Aorta (tissue), 5 donors: Measurements from ENCODE around the gene AGBL3. TPM values are rescaled to one million over a fixed set of nuclear protein-coding genes. Genes with fewer than 3 reads are reported as not detected.

Source experiments
- ATAC-seq: fragments of 200-7000 bp; cut with Tn5 transposase; one replicate; pipeline ENCODE4 v1.9.1; 2022; ENCODE audit warnings: moderate library complexity; ENCODE audit not compliant: low FRiP score
- DNase-seq, 2 donors: peaks; one replicate each; pipeline ENCODE4 v3.0.0-alpha.2; 2020
- H3K27ac ChIP-seq, 2 donors: one replicate each; pipeline ENCODE4 v1.5.1; 2013; ENCODE audit warnings: low read length in 2 of 2, mild to moderate bottlenecking in 2 of 2, moderate library complexity in 2 of 2, control low read depth in 1 of 2, inconsistent platforms in 1 of 2, low read depth in 1 of 2
- H3K27me3 ChIP-seq, 2 donors: one replicate each; pipeline ENCODE4 v1.6.1; 2013; ENCODE audit warnings: control low read depth in 1 of 2, low read length in 1 of 2, mild to moderate bottlenecking in 1 of 2, moderate library complexity in 1 of 2; ENCODE audit not compliant: insufficient read depth in 2 of 2, control insufficient read depth in 1 of 2
- H3K36me3 ChIP-seq, 2 donors: one replicate each; pipeline ENCODE4 v1.6.1; 2013; ENCODE audit warnings: control low read depth in 1 of 2, low read length in 1 of 2, mild to moderate bottlenecking in 1 of 2; ENCODE audit not compliant: insufficient read depth in 2 of 2, control insufficient read depth in 1 of 2
- H3K4me1 ChIP-seq, 2 donors: one replicate each; pipeline ENCODE4 v1.6.1; 2013; ENCODE audit warnings: low read length in 2 of 2, control low read depth in 1 of 2, mild to moderate bottlenecking in 1 of 2, moderate library complexity in 1 of 2; ENCODE audit not compliant: insufficient read depth in 2 of 2, control insufficient read depth in 1 of 2
- H3K4me3 ChIP-seq, 2 donors: one replicate each; pipeline ENCODE4 v1.5.1; 2013; ENCODE audit warnings: low read length in 2 of 2, control low read depth in 1 of 2, mild to moderate bottlenecking in 1 of 2
- H3K9me3 ChIP-seq: one replicate; pipeline ENCODE4 v1.6.1; 2013; ENCODE audit warnings: mild to moderate bottlenecking, low read length; ENCODE audit not compliant: control insufficient read depth
- WGBS, 2 donors: extraction: QIAGEN DNeasy Blood & Tissue Kit; methylation state at CpG; one replicate each; pipeline ENCODE4 v1.1.7; 2013; 5-methylcytosine and 5-hydroxymethylcytosine counted together
- intact Hi-C, 2 donors: fragments of 100-400 bp; cut with DNase I; formaldehyde crosslinking; loops; one replicate each; pipeline versions ENCODE4 v1.14.2 to v1.15.0; 2022
- polyA plus RNA-seq, 2 donors: library from polyadenylated mRNA; stranded (reverse); fragments of 200-250 nt; gene quantifications; one replicate each; pipeline ENCODE4 v1.2.3, GENCODE V29; 2013
- total RNA-seq, 2 donors: library from RNA; stranded (reverse); fragmentation: NEBNext Ultra II Directional; extraction: Animal tissue kit (Norgen Biotek cat#: 25700); gene quantifications; one replicate each; pipeline ENCODE4 v1.2.1, GENCODE V29; 2021
- donor health status: healthy with polysubstance abuse.
- donor health status: Bipolar disorder and iron deficiency.
- donor health status: DM: no; HTN: no; CAD: no.
- donor health status: DM: no; HTN: no; CAD: no.
- donor health status: DM: yes; HTN: yes; CAD: no.

Gene AGBL3
- total and polyA plus RNA-seq, 4 donors, result 2.5 to 8.8 (median 3.1) TPM

- no peak overlapping the region for H3K27ac ChIP-seq
Observed at GRCh38 chr7:134942690-134943466, 43.4 kb upstream of the AGBL3 start.

GRCh38 chr7:134943785-134944400 lies 42.4 kb upstream of the AGBL3 start:
- Histone ChIP-seq H3K36me3 (peaks cover 0 to 6% of the 10 kb centered on the region in 2 donors), H3K4me1 (peaks cover 0 to 2% of the 10 kb centered on the region in 2 donors), H3K27me3 (no peaks in the 10 kb centered on the region), H3K27ac (no peak overlapping the region), H3K4me3 (no peak overlapping the region), H3K9me3 (no peaks in the 10 kb centered on the region)
- intact Hi-C loops, result no loop called here
- WGBS, 2 donors, result 22 to 27% methylated on average over 3 of the region's 3 CpGs
- DNase-seq, result no peak
- ATAC-seq, result no peak

More at GRCh38 chr7:134942690-134943466, 43.4 kb upstream of the AGBL3 start:
- peaks cover 2 to 6% of the 10 kb centered on the region in 2 donors for H3K4me1 ChIP-seq
- peaks cover under 1 to 6% of the 10 kb centered on the region in 2 donors for H3K36me3 ChIP-seq
- no peak for ATAC-seq
- intact Hi-C loops, result no loop called here
- H3K4me3 ChIP-seq, result no peak overlapping the region
- no peaks in the 10 kb centered on the region for H3K9me3 ChIP-seq
- no peaks in the 10 kb centered on the region for H3K27me3 ChIP-seq
- 40 to 46% methylated on average over 9 of the region's 9 CpGs for WGBS, 2 donors
- DNase-seq, result no peak

- intact Hi-C loops, result loop anchor here (5.0 kb wide), 1 partner anchor 253 kb away; no protein-coding TSS in a partner anchor
- 56 to 59% methylated on average over 3 of the region's 3 CpGs for WGBS, 2 donors
- no peaks in the 10 kb centered on the region for H3K9me3 ChIP-seq
- peaks cover 3 to 17% of the 10 kb centered on the region in 2 donors for H3K36me3 ChIP-seq
- H3K27me3 ChIP-seq, result no peaks in the 10 kb centered on the region
- H3K4me3 ChIP-seq, result no peak overlapping the region
- H3K27ac ChIP-seq, result peak overlapping the region; percentile 11 to 51
- ATAC-seq (no peak), DNase-seq (no peak)
- H3K4me1 ChIP-seq, result peaks cover 0 to 2% of the 10 kb centered on the region in 2 donors
Observed at GRCh38 chr7:134945691-134946090, 40.6 kb upstream of the AGBL3 start.

GRCh38 chr7:134946260-134946659 lies 40.0 kb upstream of the AGBL3 start:
- ATAC-seq, result no peak
- Histone ChIP-seq H3K9me3 (no peaks in the 10 kb centered on the region), H3K4me3 (no peak overlapping the region), H3K27me3 (no peaks in the 10 kb centered on the region), H3K36me3 (peaks cover 8 to 19% of the 10 kb centered on the region in 2 donors), H3K4me1 (peaks cover 0 to 2% of the 10 kb centered on the region in 2 donors), H3K27ac (no peak overlapping the region)
- intact Hi-C loops, result loop anchor here (5.0 kb wide), 1 partner anchor 254 kb away; no protein-coding TSS in a partner anchor
- WGBS, 2 donors, result 71 to 72% methylated on average over 2 of the region's 2 CpGs
- DNase-seq, result no peak

DNA sequence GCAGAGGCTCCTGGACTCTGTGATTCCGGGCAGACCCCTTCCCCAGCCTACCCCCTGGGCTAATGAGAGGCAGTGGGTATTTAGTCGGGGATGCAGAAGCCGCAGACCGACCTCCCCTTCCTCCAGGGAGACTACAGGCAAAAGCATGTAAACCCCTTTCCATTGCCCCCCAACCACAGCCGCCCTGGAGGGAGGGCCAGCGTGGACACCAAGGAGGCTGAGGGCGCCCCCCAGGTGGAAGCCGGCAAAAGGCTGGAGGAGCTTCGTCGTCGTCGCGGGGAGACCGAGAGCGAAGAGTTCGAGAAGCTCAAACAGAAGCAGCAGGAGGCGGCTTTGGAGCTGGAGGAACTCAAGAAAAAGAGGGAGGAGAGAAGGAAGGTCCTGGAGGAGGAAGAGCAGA lies 39.0 kb upstream of the AGBL3 start:
- DNase-seq, result no peak
- Histone ChIP-seq H3K4me1 (no peaks in the 10 kb centered on the region), H3K36me3 (peaks cover 8 to 22% of the 10 kb centered on the region in 2 donors), H3K27me3 (no peaks in the 10 kb centered on the region), H3K27ac (no peak overlapping the region), H3K9me3 (no peaks in the 10 kb centered on the region), H3K4me3 (no peak overlapping the region)
- 91 to 92% methylated on average over 17 of the region's 17 CpGs for WGBS, 2 donors
- intact Hi-C loops, result loop anchor here (5.0 kb wide), 1 partner anchor 255 kb away; no protein-coding TSS in a partner anchor
- ATAC-seq, result no peak

GRCh38 chr7:134947831-134948230 lies 38.5 kb upstream of the AGBL3 start:
- WGBS, 2 donors, result 95 to 97% methylated on average over 1 of the region's 1 CpG

GRCh38 chr7:134948246-134948645 lies 38.1 kb upstream of the AGBL3 start:
- Histone ChIP-seq H3K4me1 (no peaks in the 10 kb centered on the region), H3K27me3 (no peaks in the 10 kb centered on the region), H3K9me3 (no peaks in the 10 kb centered on the region), H3K4me3 (no peak overlapping the region), H3K36me3 (peaks cover 8 to 23% of the 10 kb centered on the region in 2 donors), H3K27ac (no peak overlapping the region)
- intact Hi-C loops, result loop anchor here (5.0 kb wide), 1 partner anchor 256 kb away; no protein-coding TSS in a partner anchor
- ATAC-seq (no peak), DNase-seq (no peak)
- WGBS, 2 donors, result 75 to 77% methylated on average over 4 of the region's 4 CpGs

More at GRCh38 chr7:134947831-134948230, 38.5 kb upstream of the AGBL3 start:
- Histone ChIP-seq H3K27me3 (no peaks in the 10 kb centered on the region), H3K36me3 (peaks cover 8 to 22% of the 10 kb centered on the region in 2 donors), H3K4me1 (no peaks in the 10 kb centered on the region), H3K4me3 (no peak overlapping the region), H3K9me3 (no peaks in the 10 kb centered on the region), H3K27ac (no peak overlapping the region)
- ATAC-seq (no peak), DNase-seq (no peak)
- intact Hi-C loops, result loop anchor here (5.0 kb wide), 1 partner anchor 256 kb away; no protein-coding TSS in a partner anchor

- intact Hi-C loops, result loop anchor here (5.0 kb wide), 1 partner anchor 256 kb away; no protein-coding TSS in a partner anchor
- peaks cover 8 to 24% of the 10 kb centered on the region in 2 donors for H3K36me3 ChIP-seq
- 78 to 85% methylated on average over 1 of the region's 1 CpG for WGBS, 2 donors
- H3K9me3 ChIP-seq, result no peaks in the 10 kb centered on the region
- no peaks in the 10 kb centered on the region for H3K4me1 ChIP-seq
- ATAC-seq, result no peak
- no peaks in the 10 kb centered on the region for H3K27me3 ChIP-seq
- no peak overlapping the region for H3K27ac ChIP-seq
- H3K4me3 ChIP-seq, result no peak overlapping the region
- DNase-seq, result no peak
Observed at GRCh38 chr7:134948736-134949135, 37.6 kb upstream of the AGBL3 start.
